ENCODE results near the gene SLC5A10.
A peak's percentile ranks its signal among the peaks of the same experiment; 100 is the strongest.
"Not testable (repeated sequence)": the region's sequence is repeated elsewhere in the genome, so short reads cannot be mapped to it uniquely, and the experiment has no call there.

Gene SLC5A10

DNA sequence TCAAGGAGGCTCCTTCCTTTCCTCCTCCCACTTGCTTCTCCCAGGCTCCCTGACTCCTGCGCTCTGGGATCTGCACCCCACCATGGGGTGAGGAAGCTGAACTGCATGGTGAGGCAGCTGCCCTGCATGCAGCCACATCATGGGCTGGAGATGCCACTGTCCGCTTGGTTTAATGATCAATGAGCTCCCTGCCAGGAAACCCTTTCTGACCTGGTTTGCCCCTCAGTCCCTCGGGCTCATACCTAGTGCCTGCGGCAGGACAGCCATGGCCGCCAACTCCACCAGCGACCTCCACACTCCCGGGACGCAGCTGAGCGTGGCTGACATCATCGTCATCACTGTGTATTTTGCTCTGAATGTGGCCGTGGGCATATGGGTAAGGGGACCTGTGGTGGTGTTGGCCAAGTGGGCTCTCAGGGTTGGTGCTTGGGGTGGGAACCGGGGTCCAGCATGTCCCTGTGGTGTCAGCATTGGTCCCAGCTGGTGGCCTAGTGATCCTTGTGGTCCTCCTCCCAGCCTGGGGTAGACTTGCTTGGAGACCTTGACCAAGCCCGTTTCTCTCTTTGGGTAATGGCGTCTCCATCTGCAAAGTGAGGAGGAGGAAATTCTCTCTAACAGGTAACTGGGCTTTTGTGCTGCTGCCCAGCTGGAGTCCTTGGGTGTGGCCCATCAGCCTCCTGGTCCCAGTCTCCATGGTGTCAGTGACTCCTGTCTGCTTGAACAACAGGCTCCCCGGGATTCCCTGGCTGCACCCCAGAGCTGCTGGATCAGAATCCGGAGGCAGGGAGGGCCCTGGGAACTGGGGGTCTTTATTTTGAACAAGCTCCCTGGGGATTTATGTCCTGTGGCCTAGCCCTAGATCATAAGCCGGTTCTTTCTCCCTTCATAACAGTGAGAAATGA lies at the start of gene SLC5A10:
Gene SLC5A10 (plus strand): TSS at position 225 of the 902 bp plus-strand sequence. CDS start 41 bp downstream, at position 266.
- no peak for DNase-seq (ENCODE audit: low spot score)

DNA sequence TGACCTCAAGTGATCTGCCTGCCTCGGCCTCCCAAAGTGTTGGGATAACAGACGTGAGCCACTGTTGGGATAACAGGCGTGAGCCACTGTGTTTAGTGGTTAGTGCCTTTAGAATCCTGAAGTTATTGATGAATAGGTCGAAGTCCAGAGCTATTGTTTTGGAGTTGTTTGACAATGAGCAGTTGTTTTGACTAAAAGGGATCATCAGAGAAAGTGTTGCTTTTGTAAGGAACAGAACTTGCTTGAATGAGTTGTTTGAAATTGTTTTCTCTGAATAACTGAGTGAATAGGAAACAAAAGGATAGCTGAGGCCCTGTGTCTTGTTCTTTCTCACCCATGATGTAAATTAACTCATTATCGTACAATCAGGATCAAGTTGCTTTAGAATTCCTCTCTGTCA lies 47.5 kb upstream of the SLC5A10 start:
- DNase-seq (ENCODE audit: low spot score), result no peak

DNA sequence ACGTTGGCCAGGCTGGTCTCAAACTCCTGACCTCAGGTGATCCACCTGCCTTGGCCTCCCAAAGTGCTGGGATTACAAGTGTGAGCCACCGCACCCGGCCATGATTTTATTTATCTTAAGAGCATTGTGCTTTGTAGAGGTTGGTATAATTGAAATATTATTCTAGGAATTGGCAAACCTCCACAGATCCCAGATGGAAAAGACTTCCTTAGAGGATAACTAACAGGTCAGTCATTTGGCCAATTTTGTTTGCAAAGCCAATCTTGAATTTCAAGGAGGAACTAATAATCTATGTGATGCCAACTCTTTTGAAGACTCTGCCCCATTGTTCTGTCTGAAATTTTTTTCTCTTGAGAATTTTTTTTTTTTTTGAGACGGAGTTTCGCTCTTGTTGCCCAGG lies 46.7 kb upstream of the SLC5A10 start:
- no peak for DNase-seq (ENCODE audit: low spot score)

DNA sequence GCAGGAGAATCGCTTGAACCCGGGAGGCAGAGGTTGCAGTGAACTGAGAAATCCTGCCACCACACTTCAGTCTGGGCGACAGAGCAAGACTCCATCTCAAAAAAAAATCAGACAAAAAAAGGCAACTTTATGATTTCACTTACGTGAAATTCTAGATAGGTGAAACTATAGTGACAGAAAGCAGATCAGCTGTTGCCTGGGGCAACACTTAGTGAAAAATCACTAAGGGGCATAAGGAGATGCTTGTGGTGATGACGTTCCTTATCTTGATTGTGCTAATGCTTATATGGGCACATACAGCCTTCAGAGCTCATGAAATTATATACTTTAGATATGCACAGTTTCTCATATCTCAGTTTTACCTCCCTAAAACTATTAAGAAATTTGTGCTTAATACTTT lies 41.6 kb upstream of the SLC5A10 start:
- no peak for DNase-seq (ENCODE audit: low spot score)

DNA sequence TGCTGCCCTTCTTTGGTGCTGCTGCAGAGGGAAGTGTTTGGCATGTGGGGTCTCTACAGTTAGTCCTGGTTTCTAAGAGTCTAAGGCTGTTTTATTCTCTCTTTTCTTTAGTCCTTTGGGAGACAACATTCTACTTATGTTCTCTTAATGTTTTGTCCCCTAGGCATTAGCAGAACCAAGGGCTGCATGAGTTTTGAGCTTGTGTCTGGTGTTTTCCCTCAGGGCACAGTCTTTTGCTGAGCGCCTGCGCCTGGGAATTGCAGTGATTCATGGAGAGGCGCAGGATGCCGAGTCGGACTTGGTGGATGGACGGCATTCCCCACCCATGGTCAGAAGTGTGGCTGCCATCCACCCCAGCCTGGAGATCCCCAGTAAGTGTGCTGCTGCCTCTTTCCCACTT lies 41.1 kb upstream of the SLC5A10 start:
- no peak for DNase-seq (ENCODE audit: low spot score)

DNA sequence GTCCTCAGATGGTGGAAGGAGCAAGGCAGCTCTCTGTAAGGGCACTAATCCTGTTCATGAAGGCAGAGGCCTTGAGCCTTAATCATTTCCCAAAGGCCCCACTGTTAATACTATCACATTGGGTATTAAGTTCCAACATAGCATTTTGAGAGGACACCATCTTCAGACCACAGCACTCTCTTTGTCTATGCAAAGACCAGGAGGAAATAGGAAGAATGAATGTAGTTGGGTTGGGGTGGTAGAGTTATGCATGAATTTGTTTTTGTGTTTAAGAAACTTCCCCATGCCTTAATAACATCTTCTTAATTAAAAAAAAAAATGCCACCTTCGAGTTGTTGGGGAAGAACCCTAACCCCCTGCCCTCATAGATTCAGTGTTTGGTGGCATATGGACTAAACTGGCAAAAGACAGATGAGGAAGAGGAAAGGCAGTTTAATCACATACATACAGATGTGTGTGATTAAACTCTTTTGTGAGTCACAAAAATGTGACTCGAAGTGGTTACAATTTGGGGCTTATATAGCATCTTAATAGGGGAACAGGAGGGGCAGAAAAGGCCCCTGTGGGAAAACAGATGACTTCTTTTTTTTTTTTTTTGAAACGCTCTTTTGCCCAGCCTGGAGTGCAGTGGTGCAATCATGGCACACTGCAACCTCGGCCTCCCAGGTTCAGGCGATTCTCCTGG lies 35.0 kb upstream of the SLC5A10 start:
- DNase-seq (ENCODE audit: low spot score), result no peak

DNA sequence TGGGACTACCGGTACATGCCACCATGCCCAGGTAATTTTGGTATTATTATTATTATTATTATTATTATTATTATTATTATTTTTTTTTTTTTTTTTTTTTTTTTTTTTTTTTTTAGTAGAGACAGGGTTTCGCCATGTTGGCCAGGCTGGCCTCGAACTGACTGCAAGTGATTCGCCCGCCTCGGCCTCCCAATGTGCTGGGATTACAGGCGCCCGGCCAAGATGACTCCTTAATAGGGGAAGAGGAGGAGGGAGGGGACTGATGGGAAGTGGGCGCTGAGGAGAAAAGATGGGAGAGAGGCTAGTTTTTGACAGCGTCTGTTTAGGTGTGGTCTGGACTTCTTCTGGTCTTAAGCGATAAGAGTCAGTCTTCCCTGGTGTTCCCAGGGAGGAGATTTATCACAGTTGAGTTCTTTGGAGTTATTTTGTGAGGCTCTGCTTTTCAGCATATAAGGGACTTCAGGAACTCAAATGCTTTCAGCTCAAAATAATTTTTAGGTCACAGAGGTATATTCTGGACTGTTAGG lies 34.4 kb upstream of the SLC5A10 start:
- DNase-seq (ENCODE audit: low spot score), result no peak

DNA sequence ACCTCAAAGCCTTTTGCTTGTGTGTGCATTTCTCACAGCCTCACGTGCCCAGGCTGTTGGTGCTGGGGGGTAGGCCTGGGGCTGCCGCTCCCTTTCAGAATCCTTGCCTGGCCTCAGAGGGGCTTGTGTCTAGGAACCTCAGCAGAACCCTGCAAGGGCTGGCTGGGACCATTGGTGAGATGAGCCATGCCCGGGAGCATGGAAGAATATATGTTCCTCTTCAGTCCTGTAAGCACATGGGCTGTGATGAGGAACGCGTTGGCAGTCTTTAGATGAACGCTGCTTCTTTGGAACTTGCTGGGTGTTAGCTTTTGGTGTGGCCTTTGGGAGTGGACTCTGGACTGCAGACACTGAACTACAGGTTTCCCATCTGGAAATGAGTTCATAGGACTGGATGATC lies 32.0 kb upstream of the SLC5A10 start:
- DNase-seq (ENCODE audit: low spot score), result no peak

DNA sequence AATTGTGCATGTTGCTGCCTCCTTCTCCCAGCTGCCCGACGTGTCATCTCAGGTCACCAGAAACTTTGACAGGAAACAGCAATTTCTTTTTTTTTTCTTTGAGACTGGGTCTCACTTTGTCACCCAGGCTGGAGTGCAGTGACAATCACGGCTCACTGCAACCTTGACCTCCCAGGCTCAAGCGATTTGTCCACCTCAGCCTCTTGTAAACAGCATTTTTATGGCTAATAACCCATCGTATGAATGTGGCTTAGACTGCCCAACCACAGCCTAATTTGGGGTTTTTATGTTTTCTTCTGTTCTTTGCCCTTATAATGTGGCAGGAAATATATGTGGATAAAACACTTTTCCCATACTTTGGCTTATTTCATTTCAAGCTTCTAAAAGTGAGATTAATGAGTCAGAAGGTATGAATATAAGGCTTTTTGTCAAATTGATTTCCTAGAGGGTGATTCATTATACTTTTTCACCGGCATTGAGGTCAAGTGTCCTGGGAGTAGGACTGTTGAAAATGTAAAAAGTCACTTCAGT lies 31.0 kb upstream of the SLC5A10 start:
- peak; percentile 18 for DNase-seq (ENCODE audit: low spot score)

DNA sequence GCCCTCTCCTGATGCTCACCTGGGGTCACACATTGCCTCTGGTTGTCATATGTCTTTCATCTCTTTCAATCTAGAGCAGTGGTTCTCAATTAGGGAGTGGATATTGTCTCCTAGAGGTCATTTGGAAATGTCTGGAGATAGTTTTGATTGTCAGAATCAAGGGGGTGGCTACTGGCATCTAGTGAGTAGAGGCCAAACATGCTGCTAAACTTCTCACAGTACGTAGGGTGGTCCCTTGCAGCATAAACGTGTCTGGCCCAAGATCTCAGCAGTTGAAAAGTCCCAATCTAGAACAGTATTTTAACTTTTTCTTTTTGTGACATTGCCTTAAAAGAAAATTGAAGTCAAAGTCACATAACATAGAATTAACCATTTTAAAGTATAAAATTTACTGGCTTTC lies 30.5 kb upstream of the SLC5A10 start:
- no peak for DNase-seq (ENCODE audit: low spot score)

DNA sequence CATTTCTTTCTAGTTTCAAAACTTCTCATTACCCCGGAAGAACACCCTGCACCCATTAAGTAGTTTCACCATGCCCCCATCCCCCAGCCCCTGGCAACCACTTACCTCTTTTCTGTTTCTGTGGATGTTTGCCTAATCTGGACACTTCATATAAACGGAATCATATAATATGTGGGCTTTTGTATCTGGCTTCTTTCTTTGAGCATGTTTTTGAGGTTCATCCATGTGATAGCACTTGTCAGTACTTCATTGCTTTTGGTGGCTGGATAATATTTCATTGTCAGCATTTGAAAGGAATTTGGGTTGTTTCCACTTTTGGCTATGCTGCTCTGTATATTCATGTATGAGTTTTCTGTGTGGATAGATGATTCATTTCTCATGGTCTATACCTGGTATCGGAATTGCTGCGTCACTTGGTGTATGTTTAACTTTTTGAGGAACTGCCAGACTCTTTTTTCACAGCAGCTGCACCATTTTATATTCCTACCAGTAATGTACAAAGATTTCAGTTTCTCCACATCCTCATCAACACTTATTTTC lies 30.0 kb upstream of the SLC5A10 start:
- peak; percentile 13 for DNase-seq (ENCODE audit: low spot score)

DNA sequence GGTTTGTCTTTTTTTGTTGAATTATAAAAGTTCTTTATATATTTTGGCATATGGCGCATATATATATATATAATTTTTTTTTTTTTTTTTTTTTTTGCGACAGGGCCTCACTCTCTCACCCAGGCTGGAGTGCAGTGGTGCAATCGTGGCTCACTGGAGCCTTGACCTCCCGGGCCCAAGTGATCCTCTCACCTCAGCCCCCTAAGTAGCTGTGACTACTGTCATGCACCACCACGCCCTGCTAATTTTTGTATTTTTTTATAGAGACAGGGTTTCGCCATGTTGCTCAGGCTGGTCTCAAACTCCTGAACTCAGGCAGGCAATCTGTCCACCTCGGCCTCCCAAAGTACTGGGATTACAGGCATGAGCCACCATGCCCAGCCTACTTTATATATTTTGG lies 29.4 kb upstream of the SLC5A10 start:
- DNase-seq (ENCODE audit: low spot score), result not testable (repeated sequence)

DNA sequence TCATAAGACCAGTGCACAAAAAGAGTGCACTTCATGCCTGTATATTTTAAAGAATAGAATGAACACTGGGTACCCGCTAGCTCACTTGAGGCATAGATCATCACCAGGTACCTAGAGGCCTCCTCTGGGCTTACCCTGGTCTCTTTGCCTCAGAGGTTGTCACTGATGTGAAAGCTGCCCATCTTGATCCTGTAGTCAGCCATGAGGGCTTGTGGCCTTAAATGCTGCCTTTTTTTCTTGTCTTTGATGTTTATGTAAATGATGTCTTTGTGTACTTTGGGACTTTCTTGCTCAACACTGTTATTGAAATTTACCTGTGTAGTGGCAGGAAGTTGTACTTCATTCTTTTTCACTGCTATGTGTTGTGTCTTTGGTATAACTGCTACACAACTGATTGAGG lies 26.8 kb upstream of the SLC5A10 start:
- peak; percentile 5 for DNase-seq (ENCODE audit: low spot score)

DNA sequence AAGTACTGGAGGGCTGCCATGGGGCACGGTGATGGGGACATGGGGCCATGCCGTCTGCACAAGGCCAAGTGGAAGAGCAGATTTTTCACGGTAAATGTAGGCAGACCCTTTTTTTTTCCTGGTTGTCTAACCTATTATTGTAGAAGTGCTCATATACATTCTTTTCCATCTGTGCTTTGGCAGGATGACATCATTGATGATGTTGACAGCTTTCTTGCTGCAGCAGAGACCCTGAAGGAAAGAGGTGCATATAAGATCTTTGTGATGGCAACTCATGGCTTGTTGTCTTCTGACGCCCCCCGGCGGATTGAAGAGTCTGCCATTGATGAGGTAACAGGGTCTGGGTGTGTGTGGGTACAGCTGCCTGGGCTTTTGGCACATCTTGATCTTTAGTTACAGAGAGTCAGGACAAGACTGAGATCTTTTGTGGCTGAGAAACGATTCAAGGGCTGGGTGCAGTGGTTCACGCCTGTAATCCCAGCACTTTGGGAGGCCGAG lies 23.3 kb upstream of the SLC5A10 start:
- no peak for DNase-seq (ENCODE audit: low spot score)

DNA sequence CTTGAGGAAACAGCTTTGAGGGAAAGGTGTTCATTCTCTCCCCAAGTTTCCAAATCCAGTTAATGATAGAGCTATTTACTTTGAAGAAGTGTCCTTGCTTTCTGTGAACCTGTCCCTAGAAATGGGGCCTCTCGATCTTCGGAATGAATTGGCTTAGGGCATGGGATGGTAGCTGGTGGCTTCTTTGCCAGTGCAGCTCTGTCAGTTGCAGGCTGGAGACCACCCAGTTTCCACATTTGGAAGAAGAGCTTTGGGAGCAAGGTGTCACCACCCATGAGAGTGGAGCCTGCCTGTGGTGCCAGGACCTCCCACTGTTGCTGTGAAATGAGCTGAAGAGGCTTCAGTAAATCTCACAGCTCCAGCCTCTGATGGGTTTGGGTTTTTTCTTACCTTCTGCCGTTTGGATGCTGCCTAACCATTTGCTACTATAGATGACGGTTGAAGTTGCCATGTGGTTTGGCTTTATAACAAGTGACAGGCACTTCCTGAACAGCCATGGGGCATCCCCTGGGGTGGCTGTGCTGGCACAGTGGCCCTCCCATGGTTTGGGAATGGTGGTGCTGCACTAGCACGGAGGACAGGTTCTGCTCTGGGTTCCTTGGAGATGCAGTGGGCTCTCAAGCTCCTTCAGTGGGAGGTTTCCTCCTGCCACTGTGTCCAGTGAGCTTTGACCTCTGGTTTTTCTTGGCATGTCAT lies 19.5 kb upstream of the SLC5A10 start:
- DNase-seq (ENCODE audit: low spot score), result no peak

DNA sequence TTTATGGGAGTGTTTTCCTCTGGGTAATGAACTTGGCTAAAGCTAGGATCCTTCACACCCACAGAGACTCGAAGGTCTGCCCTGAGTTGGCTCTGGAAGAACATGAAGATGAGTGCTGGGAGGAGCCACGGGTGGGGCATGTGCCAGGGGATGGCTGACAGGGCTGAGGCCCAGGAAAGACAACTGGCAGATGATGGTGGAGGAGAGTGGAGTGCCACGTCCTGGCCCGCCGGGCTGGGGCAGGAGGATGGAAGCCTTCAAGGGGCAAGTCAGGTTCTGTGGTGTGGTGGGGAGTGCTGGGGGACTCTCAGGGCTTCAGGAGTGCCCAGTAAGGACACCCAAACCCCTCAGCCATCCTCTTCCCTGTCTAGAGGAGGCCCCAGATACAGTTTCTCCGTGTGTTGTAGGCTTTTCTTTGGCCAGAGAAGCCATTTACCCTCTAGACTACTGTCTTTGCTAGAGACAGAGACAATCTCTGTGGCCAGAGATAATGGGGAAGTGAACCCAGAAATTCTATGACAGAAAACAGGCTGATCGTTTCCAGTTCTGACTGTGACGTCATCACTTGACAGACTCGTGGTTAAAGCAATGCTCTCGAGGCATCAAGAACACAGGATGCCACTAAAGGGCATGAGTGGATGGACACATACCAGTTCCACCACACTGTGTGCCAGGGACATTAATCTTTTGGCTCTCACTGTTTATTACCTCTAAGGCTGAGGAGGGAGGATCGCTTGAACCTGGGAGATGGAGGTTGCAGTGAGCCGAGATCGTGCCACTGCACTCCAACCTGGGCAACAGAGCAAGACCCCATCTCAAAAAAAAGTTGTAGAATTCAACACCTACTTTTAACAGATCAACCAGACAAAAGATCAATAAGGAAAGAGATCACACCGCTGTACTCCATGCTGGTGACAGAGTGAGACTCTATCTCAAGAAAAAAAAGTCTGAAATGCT lies 18.6 kb upstream of the SLC5A10 start:
- DNase-seq (ENCODE audit: low spot score), result no peak

DNA sequence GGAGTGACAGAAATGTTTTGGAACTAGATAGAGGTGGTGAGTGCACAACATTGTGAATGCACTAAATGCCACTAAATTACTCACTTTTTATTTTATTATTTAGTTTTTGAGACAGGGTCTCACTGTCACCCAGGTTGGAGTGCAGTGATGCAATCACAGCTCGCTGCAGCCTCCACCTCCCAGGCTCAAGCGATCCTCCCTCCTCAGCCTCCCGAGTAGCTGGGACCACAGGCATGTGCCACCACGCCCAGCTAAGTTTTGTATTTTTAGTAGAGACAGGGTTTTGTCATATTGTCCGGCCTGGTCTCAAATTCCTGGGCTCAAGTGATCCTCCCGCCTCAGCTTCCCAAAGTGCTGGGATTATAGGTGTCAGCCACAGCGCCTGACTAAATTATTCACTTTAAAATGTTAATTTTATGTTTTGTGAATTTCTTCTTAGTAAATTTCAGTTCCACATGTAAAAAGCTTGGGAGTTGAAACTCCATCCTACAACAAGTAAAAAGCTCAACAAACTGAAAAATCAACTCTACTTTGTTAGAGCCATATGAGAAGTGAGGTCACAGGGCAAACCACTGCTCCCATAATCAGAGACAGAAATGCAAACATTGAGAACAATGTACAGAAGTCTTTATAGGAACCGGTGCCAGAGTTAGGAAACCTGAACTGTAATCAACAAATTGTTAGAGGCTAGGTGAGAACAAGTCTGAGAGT lies 13.8 kb upstream of the SLC5A10 start:
- no peak for DNase-seq (ENCODE audit: low spot score)

DNA sequence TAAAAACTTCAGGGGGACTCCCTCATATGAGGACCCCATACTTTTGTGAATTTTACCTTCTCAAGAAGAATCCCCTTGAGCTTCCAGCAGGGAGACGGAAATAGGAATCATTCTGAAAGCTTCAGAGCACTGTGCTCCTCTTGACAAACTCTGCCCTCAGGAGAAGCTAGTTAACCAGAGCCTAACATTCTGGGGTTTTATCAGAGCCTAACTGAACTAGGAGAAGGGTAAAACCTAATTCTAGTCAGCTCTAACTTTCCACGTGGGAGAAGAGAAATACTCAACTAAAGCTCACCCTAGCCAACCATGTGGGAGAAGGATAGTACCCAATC lies 13.3 kb upstream of the SLC5A10 start:
- DNase-seq (ENCODE audit: low spot score), result no peak

DNA sequence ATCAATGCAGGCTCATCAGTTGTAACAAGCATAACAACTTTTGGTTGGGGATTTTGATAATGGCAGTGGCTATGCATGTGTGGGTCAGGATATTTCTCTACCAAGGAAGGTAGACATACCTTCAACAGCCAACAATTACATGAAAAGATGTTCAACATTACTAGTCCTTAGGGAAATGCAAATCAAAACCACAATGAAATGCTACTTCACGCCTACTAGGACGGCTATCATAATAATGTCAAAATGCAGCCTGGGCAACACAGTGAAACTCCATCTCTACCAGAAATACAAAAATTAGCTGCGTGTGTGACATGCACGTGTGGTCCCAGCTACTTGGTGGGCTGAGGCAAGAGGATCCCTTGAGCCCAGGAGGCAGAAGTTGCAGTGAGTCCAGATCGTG lies 7.3 kb upstream of the SLC5A10 start:
- DNase-seq (ENCODE audit: low spot score), result no peak

DNA sequence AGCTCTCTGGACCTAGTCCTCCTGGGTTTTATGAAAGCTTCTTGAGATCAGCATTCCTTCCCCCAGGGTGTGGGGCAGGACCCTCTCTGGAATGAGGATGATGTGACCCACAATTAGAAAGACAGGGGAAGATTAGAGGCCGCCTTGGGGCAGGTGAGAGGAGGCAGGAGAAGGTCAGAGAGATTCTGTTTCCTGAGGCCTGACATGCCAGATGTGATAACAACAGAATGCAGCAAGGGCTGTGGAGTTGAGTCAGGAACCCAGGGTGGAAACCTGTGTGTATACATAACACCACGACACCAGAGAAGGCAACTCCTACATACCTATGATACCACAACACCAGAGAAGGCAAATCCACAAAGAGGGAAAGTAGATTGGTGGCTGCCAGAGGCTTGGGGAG lies 5.4 kb upstream of the SLC5A10 start:
- DNase-seq (ENCODE audit: low spot score), result no peak

Measured in CD4-positive, alpha-beta T cell treated with Interleukin-2 at 100 ng/mL for 4 hours (primary cell).